ENCODE data around the gene MEIOSIN. TPM values are rescaled to one million over a fixed set of nuclear protein-coding genes. Genes with fewer than 3 reads are reported as not detected.
A peak's percentile ranks its signal among the peaks of the same experiment; 100 is the strongest.

Gene MEIOSIN
- total and polyA plus RNA-seq, 2 of the 13 experiments (the other 11 are each of a cell fraction or from before 2014, with no cell fraction given) = not detected

DNA sequence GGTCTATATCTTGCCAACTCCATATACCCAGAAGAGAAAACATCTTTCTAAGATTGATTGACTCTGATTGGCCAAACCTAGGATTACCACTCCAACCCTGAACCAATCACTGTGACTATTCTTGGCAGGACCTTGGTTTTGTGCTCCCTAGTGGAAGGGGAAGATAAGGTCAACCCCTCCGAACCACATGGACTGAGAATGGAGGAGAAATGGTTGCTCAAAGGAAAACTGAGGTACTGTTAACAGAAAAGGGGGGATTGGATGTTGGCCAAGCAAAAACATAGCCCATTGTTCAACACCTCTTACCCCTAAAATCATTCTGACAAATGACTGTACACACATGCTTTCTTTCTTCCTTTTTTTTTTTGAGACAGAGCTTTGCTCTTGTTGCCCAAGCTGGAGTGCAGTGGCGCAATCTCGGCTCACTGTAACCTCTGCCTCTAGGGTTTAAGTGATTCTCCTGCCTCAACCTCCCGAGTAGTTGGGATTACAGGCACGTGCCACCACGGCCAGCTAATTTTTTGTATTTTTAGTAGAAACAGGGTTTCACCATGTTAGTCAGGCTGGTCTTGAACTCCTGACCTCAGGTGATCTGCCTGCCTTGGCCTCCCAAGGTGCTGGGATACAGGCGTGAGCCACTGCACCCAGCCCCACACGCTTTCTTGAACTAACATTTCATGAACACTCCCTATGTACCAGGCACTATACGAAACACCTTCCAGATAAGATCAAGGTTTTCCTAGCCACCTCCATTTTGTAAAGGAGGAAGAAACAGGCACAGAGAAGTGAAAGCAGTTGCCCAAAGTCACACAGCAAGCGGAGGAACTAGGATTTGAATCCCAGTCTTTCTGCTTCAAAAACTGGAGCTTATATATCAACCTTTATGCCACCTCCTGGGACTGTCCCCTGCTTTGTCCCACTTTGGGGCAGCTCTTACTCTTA lies 6.5 kb downstream of the MEIOSIN start (continued):
- TF ChIP-seq PBX2 (CRISPR knock-in tag; IDR thresholded peaks at IDR 0.05) (no peak), MXD3 (CRISPR knock-in tag; IDR thresholded peaks at IDR 0.05) (no peak), ZFYVE20 (CRISPR knock-in tag; IDR thresholded peaks at IDR 0.05; ENCODE audit: borderline replicate concordance, low read depth) (no peak), YEATS4 (CRISPR knock-in tag; IDR thresholded peaks at IDR 0.05; ENCODE audit: borderline replicate concordance) (no peak), ZNF251 (CRISPR knock-in tag; IDR thresholded peaks at IDR 0.05) (no peak), ZNF7 (CRISPR knock-in tag; IDR thresholded peaks at IDR 0.05) (no peak), ZNF768 (CRISPR knock-in tag; IDR thresholded peaks at IDR 0.05) (peak; percentile 78; the same call in 1 of the 2 replicates), TCF7L2 (IDR thresholded peaks at IDR 0.05; ENCODE audit: low read depth, low read length) (no peak), ETV5 (CRISPR knock-in tag; IDR thresholded peaks at IDR 0.05; ENCODE audit: borderline replicate concordance) (no peak), HNRNPH1 (optimal IDR thresholded peaks at IDR 0.05; ENCODE audit: low read depth, low read length) (no peak)
- TF ChIP-seq, protein P1, sequence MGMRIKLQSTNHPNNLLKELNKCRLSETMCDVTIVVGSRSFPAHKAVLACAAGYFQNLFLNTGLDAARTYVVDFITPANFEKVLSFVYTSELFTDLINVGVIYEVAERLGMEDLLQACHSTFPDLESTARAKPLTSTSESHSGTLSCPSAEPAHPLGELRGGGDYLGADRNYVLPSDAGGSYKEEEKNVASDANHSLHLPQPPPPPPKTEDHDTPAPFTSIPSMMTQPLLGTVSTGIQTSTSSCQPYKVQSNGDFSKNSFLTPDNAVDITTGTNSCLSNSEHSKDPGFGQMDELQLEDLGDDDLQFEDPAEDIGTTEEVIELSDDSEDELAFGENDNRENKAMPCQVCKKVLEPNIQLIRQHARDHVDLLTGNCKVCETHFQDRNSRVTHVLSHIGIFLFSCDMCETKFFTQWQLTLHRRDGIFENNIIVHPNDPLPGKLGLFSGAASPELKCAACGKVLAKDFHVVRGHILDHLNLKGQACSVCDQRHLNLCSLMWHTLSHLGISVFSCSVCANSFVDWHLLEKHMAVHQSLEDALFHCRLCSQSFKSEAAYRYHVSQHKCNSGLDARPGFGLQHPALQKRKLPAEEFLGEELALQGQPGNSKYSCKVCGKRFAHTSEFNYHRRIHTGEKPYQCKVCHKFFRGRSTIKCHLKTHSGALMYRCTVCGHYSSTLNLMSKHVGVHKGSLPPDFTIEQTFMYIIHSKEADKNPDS (CRISPR knock-in tag; IDR thresholded peaks at IDR 0.05) = no peak
- TF ChIP-seq, protein P2, sequence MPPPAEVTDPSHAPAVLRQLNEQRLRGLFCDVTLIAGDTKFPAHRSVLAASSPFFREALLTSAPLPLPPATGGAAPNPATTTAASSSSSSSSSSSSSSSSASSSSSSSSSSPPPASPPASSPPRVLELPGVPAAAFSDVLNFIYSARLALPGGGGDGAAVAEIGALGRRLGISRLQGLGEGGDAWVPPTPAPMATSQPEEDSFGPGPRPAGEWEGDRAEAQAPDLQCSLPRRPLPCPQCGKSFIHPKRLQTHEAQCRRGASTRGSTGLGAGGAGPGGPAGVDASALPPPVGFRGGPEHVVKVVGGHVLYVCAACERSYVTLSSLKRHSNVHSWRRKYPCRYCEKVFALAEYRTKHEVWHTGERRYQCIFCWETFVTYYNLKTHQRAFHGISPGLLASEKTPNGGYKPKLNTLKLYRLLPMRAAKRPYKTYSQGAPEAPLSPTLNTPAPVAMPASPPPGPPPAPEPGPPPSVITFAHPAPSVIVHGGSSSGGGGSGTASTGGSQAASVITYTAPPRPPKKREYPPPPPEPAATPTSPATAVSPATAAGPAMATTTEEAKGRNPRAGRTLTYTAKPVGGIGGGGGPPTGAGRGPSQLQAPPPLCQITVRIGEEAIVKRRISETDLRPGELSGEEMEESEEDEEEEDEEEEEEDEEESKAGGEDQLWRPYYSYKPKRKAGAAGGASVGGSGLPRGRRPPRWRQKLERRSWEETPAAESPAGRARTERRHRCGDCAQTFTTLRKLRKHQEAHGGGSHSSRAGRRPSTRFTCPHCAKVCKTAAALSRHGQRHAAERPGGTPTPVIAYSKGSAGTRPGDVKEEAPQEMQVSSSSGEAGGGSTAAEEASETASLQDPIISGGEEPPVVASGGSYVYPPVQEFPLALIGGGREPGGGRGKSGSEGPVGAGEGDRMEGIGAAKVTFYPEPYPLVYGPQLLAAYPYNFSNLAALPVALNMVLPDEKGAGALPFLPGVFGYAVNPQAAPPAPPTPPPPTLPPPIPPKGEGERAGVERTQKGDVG (CRISPR knock-in tag; IDR thresholded peaks at IDR 0.05; ENCODE audit: borderline replicate concordance) = no peak
- TF ChIP-seq, protein P3, sequence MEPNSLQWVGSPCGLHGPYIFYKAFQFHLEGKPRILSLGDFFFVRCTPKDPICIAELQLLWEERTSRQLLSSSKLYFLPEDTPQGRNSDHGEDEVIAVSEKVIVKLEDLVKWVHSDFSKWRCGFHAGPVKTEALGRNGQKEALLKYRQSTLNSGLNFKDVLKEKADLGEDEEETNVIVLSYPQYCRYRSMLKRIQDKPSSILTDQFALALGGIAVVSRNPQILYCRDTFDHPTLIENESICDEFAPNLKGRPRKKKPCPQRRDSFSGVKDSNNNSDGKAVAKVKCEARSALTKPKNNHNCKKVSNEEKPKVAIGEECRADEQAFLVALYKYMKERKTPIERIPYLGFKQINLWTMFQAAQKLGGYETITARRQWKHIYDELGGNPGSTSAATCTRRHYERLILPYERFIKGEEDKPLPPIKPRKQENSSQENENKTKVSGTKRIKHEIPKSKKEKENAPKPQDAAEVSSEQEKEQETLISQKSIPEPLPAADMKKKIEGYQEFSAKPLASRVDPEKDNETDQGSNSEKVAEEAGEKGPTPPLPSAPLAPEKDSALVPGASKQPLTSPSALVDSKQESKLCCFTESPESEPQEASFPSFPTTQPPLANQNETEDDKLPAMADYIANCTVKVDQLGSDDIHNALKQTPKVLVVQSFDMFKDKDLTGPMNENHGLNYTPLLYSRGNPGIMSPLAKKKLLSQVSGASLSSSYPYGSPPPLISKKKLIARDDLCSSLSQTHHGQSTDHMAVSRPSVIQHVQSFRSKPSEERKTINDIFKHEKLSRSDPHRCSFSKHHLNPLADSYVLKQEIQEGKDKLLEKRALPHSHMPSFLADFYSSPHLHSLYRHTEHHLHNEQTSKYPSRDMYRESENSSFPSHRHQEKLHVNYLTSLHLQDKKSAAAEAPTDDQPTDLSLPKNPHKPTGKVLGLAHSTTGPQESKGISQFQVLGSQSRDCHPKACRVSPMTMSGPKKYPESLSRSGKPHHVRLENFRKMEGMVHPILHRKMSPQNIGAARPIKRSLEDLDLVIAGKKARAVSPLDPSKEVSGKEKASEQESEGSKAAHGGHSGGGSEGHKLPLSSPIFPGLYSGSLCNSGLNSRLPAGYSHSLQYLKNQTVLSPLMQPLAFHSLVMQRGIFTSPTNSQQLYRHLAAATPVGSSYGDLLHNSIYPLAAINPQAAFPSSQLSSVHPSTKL (CRISPR knock-in tag; IDR thresholded peaks at IDR 0.05) = no peak
- TF ChIP-seq, protein P4, sequence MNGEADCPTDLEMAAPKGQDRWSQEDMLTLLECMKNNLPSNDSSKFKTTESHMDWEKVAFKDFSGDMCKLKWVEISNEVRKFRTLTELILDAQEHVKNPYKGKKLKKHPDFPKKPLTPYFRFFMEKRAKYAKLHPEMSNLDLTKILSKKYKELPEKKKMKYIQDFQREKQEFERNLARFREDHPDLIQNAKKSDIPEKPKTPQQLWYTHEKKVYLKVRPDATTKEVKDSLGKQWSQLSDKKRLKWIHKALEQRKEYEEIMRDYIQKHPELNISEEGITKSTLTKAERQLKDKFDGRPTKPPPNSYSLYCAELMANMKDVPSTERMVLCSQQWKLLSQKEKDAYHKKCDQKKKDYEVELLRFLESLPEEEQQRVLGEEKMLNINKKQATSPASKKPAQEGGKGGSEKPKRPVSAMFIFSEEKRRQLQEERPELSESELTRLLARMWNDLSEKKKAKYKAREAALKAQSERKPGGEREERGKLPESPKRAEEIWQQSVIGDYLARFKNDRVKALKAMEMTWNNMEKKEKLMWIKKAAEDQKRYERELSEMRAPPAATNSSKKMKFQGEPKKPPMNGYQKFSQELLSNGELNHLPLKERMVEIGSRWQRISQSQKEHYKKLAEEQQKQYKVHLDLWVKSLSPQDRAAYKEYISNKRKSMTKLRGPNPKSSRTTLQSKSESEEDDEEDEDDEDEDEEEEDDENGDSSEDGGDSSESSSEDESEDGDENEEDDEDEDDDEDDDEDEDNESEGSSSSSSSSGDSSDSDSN (CRISPR knock-in tag; IDR thresholded peaks at IDR 0.05) = no peak

Data from HepG2 (cell line).